ACC112 (cell line): ENCODE data around the gene PAX5.

Experiments used
- H2AFZ ChIP-seq: fragments of 200-600 bp; sonication (generic); one replicate; pipeline ENCODE4 v1.6.0; 2017; ENCODE audit warnings: antibody characterized with exemption, low read length; ENCODE audit not compliant: unreplicated experiment
- H3K27ac ChIP-seq: fragments of 200-600 bp; sonication (generic); 2 replicates; pipeline ENCODE4 v1.5.1; 2014; ENCODE audit warnings: low read depth, mild to moderate bottlenecking, antibody characterized with exemption, low read length, moderate library complexity
- H3K27me3 ChIP-seq: fragments of 200-600 bp; sonication (generic); 2 replicates; pipeline ENCODE4 v1.6.1; 2014; ENCODE audit warnings: mild to moderate bottlenecking, antibody characterized with exemption, low read length, moderate library complexity, mixed read lengths; ENCODE audit not compliant: insufficient read depth
- H3K36me3 ChIP-seq: fragments of 200-600 bp; sonication (generic); 2 replicates; pipeline ENCODE4 v1.6.1; 2016; ENCODE audit warnings: mild to moderate bottlenecking, antibody characterized with exemption, low read length, moderate library complexity, mixed read lengths; ENCODE audit not compliant: insufficient read depth
- H3K4me1 ChIP-seq: fragments of 200-600 bp; sonication (generic); one replicate; pipeline ENCODE4 v1.6.1; 2016; ENCODE audit warnings: low read length, mixed read lengths; ENCODE audit not compliant: insufficient read depth, unreplicated experiment, control insufficient read depth
- H3K4me3 ChIP-seq: fragments of 200-600 bp; sonication (generic); 2 replicates; pipeline ENCODE4 v1.5.1; 2014; ENCODE audit warnings: mild to moderate bottlenecking, low read depth, low read length
- H3K79me2 ChIP-seq: fragments of 200-600 bp; sonication (generic); one replicate; pipeline ENCODE4 v1.6.0; 2016; ENCODE audit warnings: low read length; ENCODE audit not compliant: control insufficient read depth, unreplicated experiment, insufficient read depth

PAX5 gene

GRCh38 chr9:36901528-36901927 lies 132.5 kb downstream of the PAX5 start:
- Histone ChIP-seq H3K4me3 (no peak overlapping the region), H3K79me2 (no peaks in the 10 kb centered on the region), H3K27me3 (peaks cover 99% of the 10 kb centered on the region), H2AFZ (no peak overlapping the region), H3K36me3 (no peaks in the 10 kb centered on the region), H3K27ac (no peak overlapping the region), H3K4me1 (no peaks in the 10 kb centered on the region)

GRCh38 chr9:36900856-36901220 lies 133.2 kb downstream of the PAX5 start:
- Histone ChIP-seq H3K36me3 (no peaks in the 10 kb centered on the region), H3K4me3 (no peak overlapping the region), H3K79me2 (no peaks in the 10 kb centered on the region), H2AFZ (no peak overlapping the region), H3K27me3 (peaks cover 99% of the 10 kb centered on the region), H3K4me1 (no peaks in the 10 kb centered on the region), H3K27ac (no peak overlapping the region)

GRCh38 chr9:36900136-36900855 lies 133.8 kb downstream of the PAX5 start:
- Histone ChIP-seq H2AFZ (no peak overlapping the region), H3K27ac (no peak overlapping the region), H3K4me1 (no peaks in the 10 kb centered on the region), H3K4me3 (no peak overlapping the region), H3K79me2 (no peaks in the 10 kb centered on the region), H3K36me3 (no peaks in the 10 kb centered on the region), H3K27me3 (peaks cover 99% of the 10 kb centered on the region)

- no peaks in the 10 kb centered on the region for H3K36me3 ChIP-seq
- no peak overlapping the region for H3K27ac ChIP-seq
- no peaks in the 10 kb centered on the region for H3K4me1 ChIP-seq
- no peaks in the 10 kb centered on the region for H3K79me2 ChIP-seq
- H2AFZ ChIP-seq, result no peak overlapping the region
- H3K4me3 ChIP-seq, result no peak overlapping the region
- peaks cover 99% of the 10 kb centered on the region for H3K27me3 ChIP-seq
These were observed 134.7 kb downstream of the PAX5 start for GRCh38 chr9:36899406-36899805.

- Histone ChIP-seq H3K4me1 (no peaks in the 10 kb centered on the region), H3K27me3 (peaks cover 99% of the 10 kb centered on the region), H3K36me3 (no peaks in the 10 kb centered on the region)
These were observed 135.5 kb downstream of the PAX5 start for GRCh38 chr9:36898431-36899020.

GRCh38 chr9:36897478-36897877 lies 136.6 kb downstream of the PAX5 start:
- H3K36me3 ChIP-seq, result no peaks in the 10 kb centered on the region
- no peak overlapping the region for H3K27ac ChIP-seq
- H3K4me3 ChIP-seq, result no peak overlapping the region
- H3K4me1 ChIP-seq, result no peaks in the 10 kb centered on the region
- H2AFZ ChIP-seq, result no peak overlapping the region
- H3K79me2 ChIP-seq, result no peaks in the 10 kb centered on the region
- peaks cover 99% of the 10 kb centered on the region for H3K27me3 ChIP-seq

More at GRCh38 chr9:36898431-36899020, 135.5 kb downstream of the PAX5 start:
- no peak overlapping the region for H3K4me3 ChIP-seq
- H2AFZ ChIP-seq, result no peak overlapping the region
- no peaks in the 10 kb centered on the region for H3K79me2 ChIP-seq
- H3K27ac ChIP-seq, result no peak overlapping the region

GRCh38 chr9:36897019-36897418 lies 137.0 kb downstream of the PAX5 start:
- Histone ChIP-seq H2AFZ (no peak overlapping the region), H3K79me2 (no peaks in the 10 kb centered on the region), H3K4me1 (no peaks in the 10 kb centered on the region), H3K27me3 (peaks cover 99% of the 10 kb centered on the region), H3K36me3 (no peaks in the 10 kb centered on the region), H3K4me3 (no peak overlapping the region), H3K27ac (no peak overlapping the region)

GRCh38 chr9:36896296-36896695 lies 137.8 kb downstream of the PAX5 start:
- Histone ChIP-seq H3K79me2 (no peaks in the 10 kb centered on the region), H3K27me3 (peaks cover 99% of the 10 kb centered on the region), H2AFZ (no peak overlapping the region), H3K4me1 (no peaks in the 10 kb centered on the region), H3K36me3 (no peaks in the 10 kb centered on the region), H3K4me3 (no peak overlapping the region), H3K27ac (no peak overlapping the region)

- Histone ChIP-seq H3K4me3 (no peak overlapping the region), H3K79me2 (no peaks in the 10 kb centered on the region), H3K27ac (no peak overlapping the region)
These were observed 138.3 kb downstream of the PAX5 start for GRCh38 chr9:36895744-36896260.

GRCh38 chr9:36894695-36895310 lies 139.3 kb downstream of the PAX5 start:
- no peak overlapping the region for H2AFZ ChIP-seq
- H3K27me3 ChIP-seq, result peaks cover 99% of the 10 kb centered on the region
- no peaks in the 10 kb centered on the region for H3K4me1 ChIP-seq
- H3K4me3 ChIP-seq, result no peak overlapping the region
- no peaks in the 10 kb centered on the region for H3K36me3 ChIP-seq
- H3K27ac ChIP-seq, result no peak overlapping the region
- no peaks in the 10 kb centered on the region for H3K79me2 ChIP-seq

More at GRCh38 chr9:36895744-36896260, 138.3 kb downstream of the PAX5 start:
- Histone ChIP-seq H3K36me3 (no peaks in the 10 kb centered on the region), H3K4me1 (no peaks in the 10 kb centered on the region), H2AFZ (no peak overlapping the region), H3K27me3 (peaks cover 99% of the 10 kb centered on the region)
